ENCODE results near the gene SLC6A18. TPM values are rescaled to one million over a fixed set of nuclear protein-coding genes. Genes with fewer than 3 reads are reported as not detected.

The SLC6A18 gene
- total RNA-seq, 1 experiment from 2014 or later, result not detected

DNA sequence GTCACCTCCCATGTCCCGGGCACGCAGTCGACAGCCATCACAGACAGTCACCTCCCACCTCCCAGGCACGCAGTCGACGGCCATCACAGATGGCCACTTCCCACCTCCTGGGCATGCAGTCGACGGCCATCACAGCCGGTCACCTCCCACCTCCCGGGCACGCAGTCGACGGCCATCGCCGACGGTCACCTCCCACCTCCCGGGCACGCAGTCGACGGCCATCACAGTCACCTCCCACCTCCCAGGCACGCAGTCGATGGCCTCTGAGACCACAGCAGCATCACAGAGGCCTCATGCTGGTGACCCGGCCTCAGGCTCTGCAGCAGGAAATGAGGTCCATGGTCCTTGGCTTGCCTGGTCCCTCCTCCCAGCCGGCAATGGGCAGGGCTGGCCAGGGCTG, 29.3 kb upstream of the SLC6A18 start:
- Histone ChIP-seq H3K27me3 (ENCODE audit: control insufficient read depth, insufficient read depth, low read length) (peaks cover 4% of the 10 kb centered on the region), H3K27ac (ENCODE audit: low read length) (no peak overlapping the region), H3K4me1 (ENCODE audit: control insufficient read depth, insufficient read depth, low read length) (peaks cover 2% of the 10 kb centered on the region; the same call in 1 of the 2 replicates), H3K9me3 (ENCODE audit: control insufficient read depth, insufficient read depth, low read depth, low read length) (no peaks in the 10 kb centered on the region), H3K4me3 (ENCODE audit: low read depth in 2 of 2, low read length in 2 of 2) (no peak overlapping the region), H3K36me3 (ENCODE audit: control insufficient read depth, insufficient read depth, low read length) (no peaks in the 10 kb centered on the region)
- TF ChIP-seq, protein P1, sequence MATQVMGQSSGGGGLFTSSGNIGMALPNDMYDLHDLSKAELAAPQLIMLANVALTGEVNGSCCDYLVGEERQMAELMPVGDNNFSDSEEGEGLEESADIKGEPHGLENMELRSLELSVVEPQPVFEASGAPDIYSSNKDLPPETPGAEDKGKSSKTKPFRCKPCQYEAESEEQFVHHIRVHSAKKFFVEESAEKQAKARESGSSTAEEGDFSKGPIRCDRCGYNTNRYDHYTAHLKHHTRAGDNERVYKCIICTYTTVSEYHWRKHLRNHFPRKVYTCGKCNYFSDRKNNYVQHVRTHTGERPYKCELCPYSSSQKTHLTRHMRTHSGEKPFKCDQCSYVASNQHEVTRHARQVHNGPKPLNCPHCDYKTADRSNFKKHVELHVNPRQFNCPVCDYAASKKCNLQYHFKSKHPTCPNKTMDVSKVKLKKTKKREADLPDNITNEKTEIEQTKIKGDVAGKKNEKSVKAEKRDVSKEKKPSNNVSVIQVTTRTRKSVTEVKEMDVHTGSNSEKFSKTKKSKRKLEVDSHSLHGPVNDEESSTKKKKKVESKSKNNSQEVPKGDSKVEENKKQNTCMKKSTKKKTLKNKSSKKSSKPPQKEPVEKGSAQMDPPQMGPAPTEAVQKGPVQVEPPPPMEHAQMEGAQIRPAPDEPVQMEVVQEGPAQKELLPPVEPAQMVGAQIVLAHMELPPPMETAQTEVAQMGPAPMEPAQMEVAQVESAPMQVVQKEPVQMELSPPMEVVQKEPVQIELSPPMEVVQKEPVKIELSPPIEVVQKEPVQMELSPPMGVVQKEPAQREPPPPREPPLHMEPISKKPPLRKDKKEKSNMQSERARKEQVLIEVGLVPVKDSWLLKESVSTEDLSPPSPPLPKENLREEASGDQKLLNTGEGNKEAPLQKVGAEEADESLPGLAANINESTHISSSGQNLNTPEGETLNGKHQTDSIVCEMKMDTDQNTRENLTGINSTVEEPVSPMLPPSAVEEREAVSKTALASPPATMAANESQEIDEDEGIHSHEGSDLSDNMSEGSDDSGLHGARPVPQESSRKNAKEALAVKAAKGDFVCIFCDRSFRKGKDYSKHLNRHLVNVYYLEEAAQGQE (IDR thresholded peaks at IDR 0.05; ENCODE audit: insufficient read depth in 1 of 2, low read depth in 2 of 2, low read length in 1 of 2), result no peak
- TF ChIP-seq, protein P2, sequence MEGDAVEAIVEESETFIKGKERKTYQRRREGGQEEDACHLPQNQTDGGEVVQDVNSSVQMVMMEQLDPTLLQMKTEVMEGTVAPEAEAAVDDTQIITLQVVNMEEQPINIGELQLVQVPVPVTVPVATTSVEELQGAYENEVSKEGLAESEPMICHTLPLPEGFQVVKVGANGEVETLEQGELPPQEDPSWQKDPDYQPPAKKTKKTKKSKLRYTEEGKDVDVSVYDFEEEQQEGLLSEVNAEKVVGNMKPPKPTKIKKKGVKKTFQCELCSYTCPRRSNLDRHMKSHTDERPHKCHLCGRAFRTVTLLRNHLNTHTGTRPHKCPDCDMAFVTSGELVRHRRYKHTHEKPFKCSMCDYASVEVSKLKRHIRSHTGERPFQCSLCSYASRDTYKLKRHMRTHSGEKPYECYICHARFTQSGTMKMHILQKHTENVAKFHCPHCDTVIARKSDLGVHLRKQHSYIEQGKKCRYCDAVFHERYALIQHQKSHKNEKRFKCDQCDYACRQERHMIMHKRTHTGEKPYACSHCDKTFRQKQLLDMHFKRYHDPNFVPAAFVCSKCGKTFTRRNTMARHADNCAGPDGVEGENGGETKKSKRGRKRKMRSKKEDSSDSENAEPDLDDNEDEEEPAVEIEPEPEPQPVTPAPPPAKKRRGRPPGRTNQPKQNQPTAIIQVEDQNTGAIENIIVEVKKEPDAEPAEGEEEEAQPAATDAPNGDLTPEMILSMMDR (IDR thresholded peaks at IDR 0.05), result no peak
- TF ChIP-seq TCF7L2 (IDR thresholded peaks at IDR 0.05; ENCODE audit: low read depth, low read length) (no peak), SIN3A (IDR thresholded peaks at IDR 0.05; ENCODE audit: borderline replicate concordance, insufficient read depth, low read depth, low read length) (no peak), POLR2AphosphoS5 (IDR thresholded peaks at IDR 0.05; ENCODE audit: low read depth, low read length) (no peak)
- ATAC-seq (no peak), DNase-seq (ENCODE audit: low read depth, low spot score) (no peak)
- intact Hi-C loops (cut with micrococcal nuclease; ENCODE audit: unreplicated experiment), result no loop called here
- ChIA-PET POLR2A (no interaction called here), CTCF (interaction anchor here (0.9 kb wide), 1 partner anchor 9 kb away, joined by 5 read pairs; no protein-coding TSS in a partner anchor)
- no TSS peak for BruUV-seq (replicated peaks)
- in situ Hi-C loops (cut with HindIII; ENCODE audit: low pct_unique_long_range_greater_than_20kb, low sequenced_read_pairs), result no loop called here

DNA sequence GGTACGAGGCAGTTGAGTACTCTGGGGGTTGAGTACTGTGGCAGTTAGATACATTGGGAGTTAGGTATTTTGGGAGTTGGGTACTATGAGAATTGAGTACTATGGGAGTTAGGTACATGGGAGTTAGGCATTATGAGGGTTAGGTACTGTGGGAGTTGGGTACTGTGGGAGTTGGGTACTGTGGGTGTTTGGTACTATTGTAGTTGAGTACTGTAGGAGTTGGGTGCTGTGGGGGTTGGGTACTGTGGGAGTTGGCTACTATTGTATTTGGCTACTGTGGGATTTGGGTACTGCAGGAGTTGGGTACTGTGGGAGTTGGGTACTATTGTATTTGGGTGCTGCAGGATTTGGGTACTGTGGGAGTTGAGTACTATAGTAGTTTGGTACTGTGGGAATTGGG, 28.6 kb upstream of the SLC6A18 start:
- Histone ChIP-seq H3K4me1 (ENCODE audit: control insufficient read depth, insufficient read depth, low read length) (peaks cover 4% of the 10 kb centered on the region; the same call in 1 of the 2 replicates), H3K27me3 (ENCODE audit: control insufficient read depth, insufficient read depth, low read length) (peaks cover 3% of the 10 kb centered on the region; the same call in 1 of the 2 replicates), H3K9me3 (ENCODE audit: control insufficient read depth, insufficient read depth, low read depth, low read length) (no peaks in the 10 kb centered on the region), H3K27ac (ENCODE audit: low read length) (no peak overlapping the region), H3K4me3 (ENCODE audit: low read depth in 2 of 2, low read length in 2 of 2) (no peak overlapping the region), H3K36me3 (ENCODE audit: control insufficient read depth, insufficient read depth, low read length) (no peaks in the 10 kb centered on the region)
- ATAC-seq (no peak), DNase-seq (ENCODE audit: low read depth, low spot score) (no peak)
- ChIA-PET CTCF (interaction anchor here (0.9 kb wide), 1 partner anchor 8 kb away, joined by 5 read pairs; no protein-coding TSS in a partner anchor), POLR2A (no interaction called here)
- in situ Hi-C loops (cut with HindIII; ENCODE audit: low pct_unique_long_range_greater_than_20kb, low sequenced_read_pairs), result no loop called here
- no peak for TF ChIP-seq POLR2AphosphoS5 (IDR thresholded peaks at IDR 0.05; ENCODE audit: low read depth, low read length)
- TF ChIP-seq SIN3A (IDR thresholded peaks at IDR 0.05; ENCODE audit: borderline replicate concordance, insufficient read depth, low read depth, low read length), result no peak
- TF ChIP-seq, protein P1 (IDR thresholded peaks at IDR 0.05; ENCODE audit: insufficient read depth in 1 of 2, low read depth in 2 of 2, low read length in 1 of 2), result no peak
- TF ChIP-seq TCF7L2 (IDR thresholded peaks at IDR 0.05; ENCODE audit: low read depth, low read length), result no peak
- TF ChIP-seq, protein P2 (IDR thresholded peaks at IDR 0.05), result no peak
- BruUV-seq (replicated peaks), result no TSS peak
- intact Hi-C loops (cut with micrococcal nuclease; ENCODE audit: unreplicated experiment), result no loop called here

Data from Panc1 (cell line).